Thymus (tissue), 11 donors: Measurements from ENCODE around the gene OR52N1. TPM values are rescaled to one million over a fixed set of nuclear protein-coding genes. Genes with fewer than 3 reads are reported as not detected.

Experiments
- DNase-seq, 9 donors: peaks; one replicate each; pipeline ENCODE4 v3.0.0-alpha.2; 2013; ENCODE audit warnings: low spot score in 9 of 9, low read depth in 6 of 9, missing footprints in 1 of 9
- H3K27ac ChIP-seq, 2 donors: one replicate each; pipeline ENCODE4 v1.5.1; 2013; ENCODE audit warnings: control low read depth in 1 of 2, low read depth in 1 of 2, low read length in 1 of 2, mild to moderate bottlenecking in 1 of 2, moderate library complexity in 1 of 2
- H3K27me3 ChIP-seq, 2 donors: one replicate each; pipeline ENCODE4 v1.5.1; 2013; ENCODE audit warnings: low read length in 1 of 2; ENCODE audit not compliant: control insufficient read depth in 2 of 2, insufficient read depth in 1 of 2
- H3K36me3 ChIP-seq, 2 donors: one replicate each; pipeline ENCODE4 v1.5.1; 2013; ENCODE audit warnings: low read length in 1 of 2, mild to moderate bottlenecking in 1 of 2, moderate library complexity in 1 of 2; ENCODE audit not compliant: control insufficient read depth in 2 of 2, insufficient read depth in 2 of 2
- H3K4me1 ChIP-seq, 2 donors: one replicate each; pipeline ENCODE4 v1.5.1; 2013; ENCODE audit warnings: low read length in 2 of 2; ENCODE audit not compliant: control insufficient read depth in 2 of 2, insufficient read depth in 2 of 2
- H3K4me3 ChIP-seq, 2 donors: one replicate each; pipeline ENCODE4 v1.5.1; 2013; ENCODE audit warnings: low read length in 2 of 2, control low read depth in 1 of 2, mild to moderate bottlenecking in 1 of 2
- H3K9me3 ChIP-seq, 2 donors: one replicate each; pipeline ENCODE4 v1.5.1; 2013; ENCODE audit warnings: low read length in 1 of 2, mild to moderate bottlenecking in 1 of 2; ENCODE audit not compliant: control insufficient read depth in 2 of 2, insufficient read depth in 1 of 2
- WGBS: extraction: QIAGEN DNeasy Blood & Tissue Kit; methylation state at CpG from one replicate; pipeline ENCODE4 v1.1.7; 2013; 5-methylcytosine and 5-hydroxymethylcytosine counted together
- polyA plus RNA-seq: library from polyadenylated mRNA; stranded (reverse); fragments of 200-250 nt; gene quantifications from one replicate; pipeline ENCODE4 v1.2.3, GENCODE V29; 2013
- total RNA-seq: library from RNA; stranded (reverse); fragments of 120-200 nt; gene quantifications from one replicate; pipeline ENCODE4 v1.2.4, GENCODE V29; 2013
- donor health status: healthy.

Gene OR52N1
- total and polyA plus RNA-seq, 2 donors: not detected

GRCh38 chr11:5808500-5809121, 17.5 kb upstream of the OR52N1 start, which contains the start of gene OR52N2:
OR52N2 (plus strand) TSS chr11:5808924; CDS start chr11:5820336, 11,412 bp downstream.
- Histone ChIP-seq H3K36me3 (no peaks in the 10 kb centered on the region), H3K27ac (no peak within 1 kb of the TSS), H3K4me3 (peak within 1 kb of the TSS; percentile 40 to 48), H3K4me1 (peaks cover 0 to 7% of the 10 kb centered on the region in 2 donors), H3K9me3 (no peaks in the 10 kb centered on the region), H3K27me3 (peaks cover 0 to 5% of the 10 kb centered on the region in 2 donors)
- 8% methylated on average over 24 of the region's 24 CpGs for WGBS
- peak; percentile 33 to 83 (median 60) for DNase-seq

- Histone ChIP-seq H3K4me3 (no peak overlapping the region), H3K27me3 (peaks cover 0 to 5% of the 10 kb centered on the region in 2 donors), H3K36me3 (no peaks in the 10 kb centered on the region), H3K9me3 (no peaks in the 10 kb centered on the region), H3K4me1 (peaks cover 0 to 7% of the 10 kb centered on the region in 2 donors), H3K27ac (no peak overlapping the region)
- no peak for DNase-seq
- WGBS: 86% methylated on average over 10 of the region's 10 CpGs
Observed at GRCh38 chr11:5807580-5807979, 16.5 kb upstream of the OR52N1 start.

GRCh38 chr11:5803982-5804381, 12.9 kb upstream of the OR52N1 start:
- H3K27ac ChIP-seq: no peak overlapping the region
- DNase-seq: no peak
- no peaks in the 10 kb centered on the region for H3K36me3 ChIP-seq
- WGBS: 97% methylated on average over 5 of the region's 5 CpGs
- H3K9me3 ChIP-seq: no peaks in the 10 kb centered on the region
- H3K4me3 ChIP-seq: no peak overlapping the region
- H3K4me1 ChIP-seq: peaks cover 0 to 4% of the 10 kb centered on the region in 2 donors
- H3K27me3 ChIP-seq: peaks cover 0 to 5% of the 10 kb centered on the region in 2 donors

- WGBS: 96% methylated on average over 6 of the region's 6 CpGs
- no peaks in the 10 kb centered on the region for H3K9me3 ChIP-seq
- no peaks in the 10 kb centered on the region for H3K27me3 ChIP-seq
- no peaks in the 10 kb centered on the region for H3K36me3 ChIP-seq
- H3K4me3 ChIP-seq: no peak overlapping the region
- H3K27ac ChIP-seq: no peak overlapping the region
- DNase-seq: no peak
- no peaks in the 10 kb centered on the region for H3K4me1 ChIP-seq
Observed at GRCh38 chr11:5796541-5796940, 5.5 kb upstream of the OR52N1 start.

- no peak for DNase-seq
- H3K27me3 ChIP-seq: no peaks in the 10 kb centered on the region
- H3K9me3 ChIP-seq: no peaks in the 10 kb centered on the region
- WGBS: 80% methylated on average over 4 of the region's 4 CpGs
- H3K4me3 ChIP-seq: no peak within 1 kb of the TSS
- no peak within 1 kb of the TSS for H3K27ac ChIP-seq
- no peaks in the 10 kb centered on the region for H3K4me1 ChIP-seq
- no peaks in the 10 kb centered on the region for H3K36me3 ChIP-seq
Observed at GRCh38 chr11:5783255-5783654, 7.8 kb downstream of the OR52N1 start, which contains the start of gene OR52N5. OR52N5 (minus strand) TSS chr11:5783355; CDS start chr11:5778634, 4,721 bp downstream.

- no peaks in the 10 kb centered on the region for H3K36me3 ChIP-seq
- no peak overlapping the region for H3K4me3 ChIP-seq
- no peaks in the 10 kb centered on the region for H3K27me3 ChIP-seq
- no peak overlapping the region for H3K27ac ChIP-seq
- H3K9me3 ChIP-seq: no peaks in the 10 kb centered on the region
- no peaks in the 10 kb centered on the region for H3K4me1 ChIP-seq
- no peak for DNase-seq
- WGBS: 82% methylated on average over 1 of the region's 1 CpG
Observed at GRCh38 chr11:5767056-5767455, 24.0 kb downstream of the OR52N1 start.

- no peaks in the 10 kb centered on the region for H3K4me1 ChIP-seq
- no peak for DNase-seq
- H3K4me3 ChIP-seq: no peak within 1 kb of the TSS
- 100% methylated on average over 1 of the region's 1 CpG for WGBS
- no peak within 1 kb of the TSS for H3K27ac ChIP-seq
- H3K9me3 ChIP-seq: no peaks in the 10 kb centered on the region
- no peaks in the 10 kb centered on the region for H3K27me3 ChIP-seq
- H3K36me3 ChIP-seq: no peaks in the 10 kb centered on the region
Observed at GRCh38 chr11:5753943-5754342, 37.1 kb downstream of the OR52N1 start, which contains the start of gene OR52N4. OR52N4 (plus strand) TSS chr11:5754243; CDS start chr11:5754741, 498 bp downstream.

- Histone ChIP-seq H3K4me1 (no peaks in the 10 kb centered on the region), H3K9me3 (no peaks in the 10 kb centered on the region), H3K36me3 (no peaks in the 10 kb centered on the region), H3K4me3 (no peak overlapping the region), H3K27ac (no peak overlapping the region), H3K27me3 (no peaks in the 10 kb centered on the region)
- no peak for DNase-seq
- 96% methylated on average over 3 of the region's 3 CpGs for WGBS
Observed at GRCh38 chr11:5749836-5750235, 41.2 kb downstream of the OR52N1 start.

- WGBS: 98% methylated on average over 3 of the region's 3 CpGs
- no peak for DNase-seq
- no peaks in the 10 kb centered on the region for H3K27me3 ChIP-seq
- no peak overlapping the region for H3K4me3 ChIP-seq
- H3K9me3 ChIP-seq: no peaks in the 10 kb centered on the region
- H3K36me3 ChIP-seq: no peaks in the 10 kb centered on the region
- H3K4me1 ChIP-seq: no peaks in the 10 kb centered on the region
- no peak overlapping the region for H3K27ac ChIP-seq
Observed at GRCh38 chr11:5746614-5747013, 44.5 kb downstream of the OR52N1 start.
